Kidney tubule cell (primary cell): ENCODE results near the gene LEKR1.
"Not testable (repeated sequence)": the region's sequence is repeated elsewhere in the genome, so short reads cannot be mapped to it uniquely, and the experiment has no call there.

ENCODE experiments used
- DNase-seq: peaks from one replicate; pipeline ENCODE4 v3.0.0-alpha.2; 2018; ENCODE audit warnings: low spot score

LEKR1 gene

GRCh38 chr3:156826144-156826895, at the start of gene LEKR1:
TSS of gene LEKR1 (plus strand) at chr3:156826353. CDS start at chr3:156829330, 2,977 bp downstream.
- DNase-seq, result peak; percentile 92

- no peak for DNase-seq
Measured at GRCh38 chr3:156776871-156777270, 49.3 kb upstream of the LEKR1 start.

- DNase-seq, result peak; percentile 74
Measured at GRCh38 chr3:156781310-156782230, 44.6 kb upstream of the LEKR1 start.

- DNase-seq, result no peak
Measured at GRCh38 chr3:156782319-156782718, 43.8 kb upstream of the LEKR1 start.

GRCh38 chr3:156782921-156783320, 43.2 kb upstream of the LEKR1 start:
- DNase-seq, result peak; percentile 53

- no peak for DNase-seq
Measured at GRCh38 chr3:156787001-156787400, 39.2 kb upstream of the LEKR1 start.

- peak; percentile 95 for DNase-seq
Measured at GRCh38 chr3:156787926-156788663, 38.1 kb upstream of the LEKR1 start.

GRCh38 chr3:156788846-156789245, 37.3 kb upstream of the LEKR1 start:
- DNase-seq, result no peak

- no peak for DNase-seq
Measured at GRCh38 chr3:156790156-156790555, 36.0 kb upstream of the LEKR1 start.

GRCh38 chr3:156792114-156792513, 34.0 kb upstream of the LEKR1 start:
- DNase-seq, result no peak

- no peak for DNase-seq
Measured at GRCh38 chr3:156792536-156792935, 33.6 kb upstream of the LEKR1 start.

GRCh38 chr3:156792945-156793344, 33.2 kb upstream of the LEKR1 start:
- peak; percentile 55 for DNase-seq

GRCh38 chr3:156793400-156793799, 32.8 kb upstream of the LEKR1 start:
- no peak for DNase-seq

- no peak for DNase-seq
Measured at GRCh38 chr3:156793851-156794250, 32.3 kb upstream of the LEKR1 start.

- DNase-seq, result peak; percentile 61
Measured at GRCh38 chr3:156795890-156796481, 30.2 kb upstream of the LEKR1 start.

- DNase-seq, result no peak
Measured at GRCh38 chr3:156797368-156797767, 28.8 kb upstream of the LEKR1 start.

GRCh38 chr3:156800287-156800686, 25.9 kb upstream of the LEKR1 start:
- DNase-seq, result not testable (repeated sequence)

GRCh38 chr3:156801746-156802145, 24.4 kb upstream of the LEKR1 start:
- DNase-seq, result no peak

GRCh38 chr3:156802821-156803606, 23.1 kb upstream of the LEKR1 start:
- DNase-seq, result no peak

- DNase-seq, result no peak
Measured at GRCh38 chr3:156803952-156804741, 22.0 kb upstream of the LEKR1 start.
